ENCODE data around the gene FCHSD1. TPM values are rescaled to one million over a fixed set of nuclear protein-coding genes. Genes with fewer than 3 reads are reported as not detected.
A peak's percentile ranks its signal among the peaks of the same experiment; 100 is the strongest.

FCHSD1 gene
- total and polyA plus RNA-seq, 8 donors: 5.0 to 66.5 (median 14.3) TPM

DNA sequence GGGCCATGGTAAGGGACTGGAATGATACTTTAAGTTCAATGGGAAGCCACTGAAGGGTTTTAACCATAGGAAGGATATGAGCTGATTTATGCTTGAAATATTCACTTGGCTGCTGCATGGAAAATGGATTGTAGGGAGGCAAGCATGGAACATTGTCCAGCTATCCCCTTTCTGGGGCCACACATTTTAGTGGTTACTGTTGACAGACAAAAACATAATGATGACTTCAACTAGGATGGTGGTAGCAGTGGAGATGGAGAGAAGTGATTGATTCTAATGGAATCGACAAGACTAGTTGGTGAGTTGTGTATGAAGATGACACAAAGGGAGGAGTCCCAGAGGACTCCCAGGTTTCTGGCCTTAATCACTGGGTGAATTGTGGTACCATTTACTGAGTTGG is 6.2 kb upstream of the FCHSD1 start:
- H3K27ac ChIP-seq: no peak overlapping the region
- H3K36me3 ChIP-seq: peaks cover 0 to 56% (median 29%) of the 10 kb centered on the region in 4 donors
- H3K9me3 ChIP-seq: no peaks in the 10 kb centered on the region
- TF ChIP-seq, protein P1, sequence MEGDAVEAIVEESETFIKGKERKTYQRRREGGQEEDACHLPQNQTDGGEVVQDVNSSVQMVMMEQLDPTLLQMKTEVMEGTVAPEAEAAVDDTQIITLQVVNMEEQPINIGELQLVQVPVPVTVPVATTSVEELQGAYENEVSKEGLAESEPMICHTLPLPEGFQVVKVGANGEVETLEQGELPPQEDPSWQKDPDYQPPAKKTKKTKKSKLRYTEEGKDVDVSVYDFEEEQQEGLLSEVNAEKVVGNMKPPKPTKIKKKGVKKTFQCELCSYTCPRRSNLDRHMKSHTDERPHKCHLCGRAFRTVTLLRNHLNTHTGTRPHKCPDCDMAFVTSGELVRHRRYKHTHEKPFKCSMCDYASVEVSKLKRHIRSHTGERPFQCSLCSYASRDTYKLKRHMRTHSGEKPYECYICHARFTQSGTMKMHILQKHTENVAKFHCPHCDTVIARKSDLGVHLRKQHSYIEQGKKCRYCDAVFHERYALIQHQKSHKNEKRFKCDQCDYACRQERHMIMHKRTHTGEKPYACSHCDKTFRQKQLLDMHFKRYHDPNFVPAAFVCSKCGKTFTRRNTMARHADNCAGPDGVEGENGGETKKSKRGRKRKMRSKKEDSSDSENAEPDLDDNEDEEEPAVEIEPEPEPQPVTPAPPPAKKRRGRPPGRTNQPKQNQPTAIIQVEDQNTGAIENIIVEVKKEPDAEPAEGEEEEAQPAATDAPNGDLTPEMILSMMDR (IDR thresholded peaks at IDR 0.05): no peak
- no peak for DNase-seq
- H3K4me3 ChIP-seq: no peak overlapping the region
- no peaks in the 10 kb centered on the region for H3K4me1 ChIP-seq
- WGBS, 5 donors: 88 to 100% (median 95%) methylated on average over 1 of the region's 1 CpG
- intact Hi-C loops (cut with DNase I; ENCODE audit: low total_unique reads): no loop called here
- no peaks in the 10 kb centered on the region for H3K27me3 ChIP-seq

GRCh38 chr5:141656396-141656795 is 5.2 kb upstream of the FCHSD1 start:
- TF ChIP-seq EP300 (IDR thresholded peaks at IDR 0.05): no peak
- Histone ChIP-seq H3K27ac (no peak overlapping the region), H3K36me3 (peaks cover 0 to 47% (median 26%) of the 10 kb centered on the region in 4 donors), H3K27me3 (no peaks in the 10 kb centered on the region), H3K4me1 (peaks cover 0 to 6% (median 4%) of the 10 kb centered on the region in 4 donors), H3K9me3 (no peaks in the 10 kb centered on the region), H3K4me3 (no peak overlapping the region)
- intact Hi-C loops (cut with DNase I; ENCODE audit: low total_unique reads): no loop called here
- WGBS, 5 donors: 89 to 100% (median 95%) methylated on average over 2 to 9 of the region's 9 CpGs
- no peak for DNase-seq

DNA sequence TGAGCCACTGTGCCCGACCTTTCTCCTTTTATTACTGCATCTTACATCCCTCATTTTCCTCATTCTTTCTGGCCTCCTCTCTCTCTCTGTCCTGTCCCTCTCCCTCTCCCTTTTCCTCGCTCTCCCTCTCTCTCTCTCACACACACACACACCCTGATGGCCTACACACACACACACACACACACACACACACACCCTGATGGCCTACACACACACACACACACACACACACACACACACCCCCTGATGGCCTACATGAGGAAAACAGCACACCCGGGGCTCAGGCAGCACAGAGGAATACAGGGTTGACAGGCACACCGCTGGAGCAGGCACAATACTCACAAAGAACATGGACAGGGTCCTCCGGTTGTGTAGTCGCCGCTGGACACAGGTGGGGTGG is 3.8 kb upstream of the FCHSD1 start:
- WGBS, 5 donors: 82 to 91% (median 85%) methylated on average over 7 of the region's 7 CpGs
- Histone ChIP-seq H3K36me3 (peaks cover 0 to 46% (median 26%) of the 10 kb centered on the region in 4 donors), H3K4me3 (no peak overlapping the region), H3K4me1 (peaks cover 7 to 16% (median 15%) of the 10 kb centered on the region in 4 donors), H3K27ac (no peak overlapping the region), H3K9me3 (no peaks in the 10 kb centered on the region), H3K27me3 (no peaks in the 10 kb centered on the region)
- TF ChIP-seq, protein P1 (IDR thresholded peaks at IDR 0.05): no peak
- TF ChIP-seq EP300 (IDR thresholded peaks at IDR 0.05) (no peak), POLR2AphosphoS5 (IDR thresholded peaks at IDR 0.05) (no peak), POLR2A (IDR thresholded peaks at IDR 0.05) (no peak)
- intact Hi-C loops (cut with DNase I; ENCODE audit: low total_unique reads): no loop called here
- DNase-seq: no peak

DNA sequence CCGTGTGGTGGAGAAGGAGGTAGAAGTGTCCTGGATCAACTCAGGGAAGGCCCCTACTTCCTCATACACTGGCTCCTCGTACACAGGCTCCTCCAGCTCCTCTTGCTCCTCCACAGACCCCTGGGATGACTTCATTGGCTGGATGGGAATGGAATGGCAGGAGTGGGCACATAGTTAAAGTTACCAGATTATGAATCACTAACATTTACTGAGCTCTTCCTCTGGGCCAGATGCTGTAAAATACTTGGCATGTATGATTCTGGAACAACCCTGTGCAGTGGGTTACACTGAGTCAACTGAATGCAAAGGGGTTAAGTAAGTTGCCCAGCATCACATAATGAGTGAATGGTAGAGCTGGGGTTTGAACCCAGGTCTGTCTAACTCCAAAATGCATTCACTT is 3.1 kb upstream of the FCHSD1 start:
- TF ChIP-seq, protein P1 (IDR thresholded peaks at IDR 0.05): no peak
- TF ChIP-seq EP300 (IDR thresholded peaks at IDR 0.05) (no peak), POLR2AphosphoS5 (IDR thresholded peaks at IDR 0.05) (no peak)
- Histone ChIP-seq H3K4me1 (peaks cover 7 to 24% (median 15%) of the 10 kb centered on the region in 4 donors), H3K9me3 (no peaks in the 10 kb centered on the region), H3K27ac (no peak overlapping the region), H3K36me3 (peaks cover 0 to 39% (median 24%) of the 10 kb centered on the region in 4 donors), H3K27me3 (no peaks in the 10 kb centered on the region), H3K4me3 (no peak overlapping the region)
- WGBS, 5 donors: 67 to 89% (median 79%) methylated on average over 2 of the region's 2 CpGs
- DNase-seq: no peak
- intact Hi-C loops (cut with DNase I; ENCODE audit: low total_unique reads): no loop called here

DNA sequence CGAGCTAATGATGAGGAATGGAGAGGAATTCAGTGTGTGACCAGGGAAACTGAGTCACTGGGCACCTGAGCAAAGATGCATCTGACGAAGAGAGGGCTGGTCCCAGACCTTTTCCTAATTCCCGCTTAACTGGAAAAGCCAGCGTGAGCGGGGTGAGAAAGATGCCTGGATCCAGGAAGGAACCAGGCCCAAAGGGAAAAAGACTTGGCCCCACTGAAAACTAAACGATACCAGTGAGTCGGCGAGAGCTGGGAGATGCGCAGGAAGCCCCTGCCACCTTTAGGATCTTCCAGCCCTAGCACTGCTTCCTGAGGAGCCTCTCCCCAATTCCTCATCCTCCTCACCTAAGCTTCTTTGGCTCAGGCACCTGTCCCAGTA is 499 bp upstream of the FCHSD1 start:
- intact Hi-C loops (cut with DNase I; ENCODE audit: low total_unique reads): no loop called here
- peak overlapping the region; percentile 65 to 85 (median 81) for H3K4me3 ChIP-seq
- no peaks in the 10 kb centered on the region for H3K9me3 ChIP-seq
- no peaks in the 10 kb centered on the region for H3K27me3 ChIP-seq
- DNase-seq: peak in 1 of 2 donors; percentile 48
- peak overlapping the region in 4 of 5 donors; percentile 71 to 77 (median 75) for H3K27ac ChIP-seq
- H3K36me3 ChIP-seq: peaks cover 0 to 43% (median 37%) of the 10 kb centered on the region in 4 donors
- peaks cover 7 to 24% (median 15%) of the 10 kb centered on the region in 4 donors for H3K4me1 ChIP-seq
- TF ChIP-seq POLR2A (IDR thresholded peaks at IDR 0.05) (no peak), POLR2AphosphoS5 (IDR thresholded peaks at IDR 0.05) (no peak), EP300 (IDR thresholded peaks at IDR 0.05) (no peak)
- TF ChIP-seq, protein P1 (IDR thresholded peaks at IDR 0.05): no peak
- WGBS, 5 donors: 40 to 56% (median 50%) methylated on average over 9 of the region's 9 CpGs

Measured in stomach (tissue), 9 donors.